DOHH2 (cell line): ENCODE data around the gene CAPN2.

Experiments used
- H3F3A ChIP-seq: fragments of 200-600 bp; sonication (generic), shearing (Covaris generic); 2 replicates; pipeline ENCODE4 v1.6.0; 2016; ENCODE audit warnings: antibody characterized with exemption, mild to moderate bottlenecking; ENCODE audit not compliant: control insufficient read depth, insufficient read depth
- H3K27ac ChIP-seq: fragments of 200-600 bp; sonication (generic); 2 replicates; pipeline ENCODE4 v1.5.1; 2014; ENCODE audit warnings: low read depth, mild to moderate bottlenecking, low read length, moderate library complexity
- H3K27me3 ChIP-seq: fragments of 200-600 bp; sonication (generic); 2 replicates; pipeline ENCODE4 v1.6.1; 2014; ENCODE audit warnings: mild to moderate bottlenecking, low read length, mixed read lengths; ENCODE audit not compliant: control insufficient read depth
- H3K36me3 ChIP-seq: fragments of 200-600 bp; sonication (generic); 2 replicates; pipeline ENCODE4 v1.6.1; 2014; ENCODE audit warnings: mild to moderate bottlenecking, low read length, moderate library complexity, mixed read lengths; ENCODE audit not compliant: control insufficient read depth
- H3K4me1 ChIP-seq: fragments of 200-600 bp; sonication (generic); 2 replicates; pipeline ENCODE4 v1.6.1; 2014; ENCODE audit warnings: mild to moderate bottlenecking, low read length, mixed read lengths; ENCODE audit not compliant: control insufficient read depth
- H3K4me2 ChIP-seq: fragments of 200-600 bp; sonication (generic); 2 replicates; pipeline ENCODE4 v1.6.0; 2014; ENCODE audit warnings: mild to moderate bottlenecking, low read length, moderate library complexity
- H3K4me3 ChIP-seq: fragments of 200-600 bp; sonication (generic); 2 replicates; pipeline ENCODE4 v1.5.1; 2014; ENCODE audit warnings: mild to moderate bottlenecking, low read length, mixed read lengths
- H3K79me2 ChIP-seq: fragments of 200-600 bp; sonication (generic); 2 replicates; pipeline ENCODE4 v1.6.1; 2014; ENCODE audit warnings: mild to moderate bottlenecking, low read length, mixed read lengths; ENCODE audit not compliant: control insufficient read depth
- H3K9me2 ChIP-seq: fragments of 200-600 bp; sonication (generic); replicated peaks from 2 replicates; pipeline ENCODE4 v1.6.1; 2014; ENCODE audit warnings: mild to moderate bottlenecking, low read length, mixed read lengths; ENCODE audit not compliant: control insufficient read depth
- H3K9me3 ChIP-seq: fragments of 200-600 bp; sonication (generic); 2 replicates; pipeline ENCODE4 v1.6.1; 2014; ENCODE audit warnings: antibody characterized with exemption, low read length, mixed read lengths; ENCODE audit not compliant: control insufficient read depth, insufficient read depth
- H4K20me1 ChIP-seq: fragments of 200-600 bp; sonication (generic); 2 replicates; pipeline ENCODE4 v1.6.0; 2014; ENCODE audit warnings: low read depth, mild to moderate bottlenecking, antibody characterized with exemption, low read length, moderate library complexity; ENCODE audit not compliant: control insufficient read depth, insufficient read depth
- CTCF ChIP-seq: fragments of 200-600 bp; sonication (generic); IDR thresholded peaks from one replicate; pipeline ENCODE4 v1.5.1; 2014; ENCODE audit warnings: antibody characterized with exemption, mild to moderate bottlenecking, low read depth, low read length; ENCODE audit not compliant: poor library complexity, severe bottlenecking
- EZH2phosphoT487 ChIP-seq: fragments of 200-600 bp; sonication (generic); IDR thresholded peaks from 2 replicates; pipeline ENCODE4 v1.6.1; 2017; ENCODE audit warnings: borderline replicate concordance, mild to moderate bottlenecking, antibody characterized with exemption, low read length, moderate library complexity, mixed read lengths

CAPN2 gene

GRCh38 chr1:223760833-223761232 is 48.5 kb downstream of the CAPN2 start:
- no peak overlapping the region for H3K27ac ChIP-seq
- H4K20me1 ChIP-seq: no peaks in the 10 kb centered on the region
- H3F3A ChIP-seq: no peaks in the 10 kb centered on the region
- TF ChIP-seq CTCF (no peak), EZH2phosphoT487 (no peak)
- no peaks in the 10 kb centered on the region for H3K9me2 ChIP-seq
- H3K4me2 ChIP-seq: no peak overlapping the region
- H3K9me3 ChIP-seq: no peaks in the 10 kb centered on the region
- no peak overlapping the region for H3K4me3 ChIP-seq
- no peaks in the 10 kb centered on the region for H3K4me1 ChIP-seq
- H3K79me2 ChIP-seq: no peaks in the 10 kb centered on the region
- no peaks in the 10 kb centered on the region for H3K36me3 ChIP-seq
- no peaks in the 10 kb centered on the region for H3K27me3 ChIP-seq

- H3F3A ChIP-seq: no peaks in the 10 kb centered on the region
- no peaks in the 10 kb centered on the region for H3K36me3 ChIP-seq
- no peaks in the 10 kb centered on the region for H3K9me3 ChIP-seq
- H3K4me2 ChIP-seq: no peak overlapping the region
- H3K79me2 ChIP-seq: no peaks in the 10 kb centered on the region
- no peaks in the 10 kb centered on the region for H4K20me1 ChIP-seq
- no peak overlapping the region for H3K27ac ChIP-seq
- H3K9me2 ChIP-seq: no peaks in the 10 kb centered on the region
- no peak for TF ChIP-seq CTCF
- TF ChIP-seq EZH2phosphoT487: no peak
- H3K4me1 ChIP-seq: no peaks in the 10 kb centered on the region
- H3K4me3 ChIP-seq: no peak overlapping the region
- H3K27me3 ChIP-seq: no peaks in the 10 kb centered on the region
Measured at GRCh38 chr1:223761411-223761810, 49.1 kb downstream of the CAPN2 start.

GRCh38 chr1:223763251-223763650 is 50.9 kb downstream of the CAPN2 start:
- no peak for TF ChIP-seq CTCF
- Histone ChIP-seq H4K20me1 (no peaks in the 10 kb centered on the region), H3K27me3 (no peaks in the 10 kb centered on the region), H3K79me2 (no peaks in the 10 kb centered on the region), H3F3A (no peaks in the 10 kb centered on the region), H3K4me1 (no peaks in the 10 kb centered on the region), H3K4me2 (no peak overlapping the region), H3K4me3 (no peak overlapping the region), H3K9me3 (no peaks in the 10 kb centered on the region), H3K36me3 (no peaks in the 10 kb centered on the region), H3K9me2 (no peaks in the 10 kb centered on the region), H3K27ac (no peak overlapping the region)

- no peak overlapping the region for H3K27ac ChIP-seq
- H3K9me2 ChIP-seq: no peaks in the 10 kb centered on the region
- H3K4me2 ChIP-seq: no peak overlapping the region
- H3K79me2 ChIP-seq: no peaks in the 10 kb centered on the region
- no peaks in the 10 kb centered on the region for H3K4me1 ChIP-seq
- no peaks in the 10 kb centered on the region for H3K27me3 ChIP-seq
- H3K36me3 ChIP-seq: no peaks in the 10 kb centered on the region
- no peak overlapping the region for H3K4me3 ChIP-seq
- no peaks in the 10 kb centered on the region for H3F3A ChIP-seq
- H4K20me1 ChIP-seq: no peaks in the 10 kb centered on the region
- TF ChIP-seq EZH2phosphoT487: no peak
- TF ChIP-seq CTCF: no peak
- H3K9me3 ChIP-seq: no peaks in the 10 kb centered on the region
Measured at GRCh38 chr1:223763881-223764280, 51.5 kb downstream of the CAPN2 start.
